T-helper 1 cell treated with Interleukin-12 subunit alpha and Interleukin-12 subunit beta and Interleukin-4 antibody, amounts not matched to agents 30 μg/mL and 1 μg/mL, for 36 hours (primary cell): ENCODE measurements around the gene CDC5L.

Experiments
- H3K27ac Mint-ChIP-seq: one replicate; pipeline ENCODE4 v1.8.0; 2021; ENCODE audit warnings: mild to moderate bottlenecking, mixed read lengths
- H3K27me3 Mint-ChIP-seq: one replicate; pipeline ENCODE4 v1.8.0; 2021; ENCODE audit warnings: low read depth, mixed read lengths
- H3K36me3 Mint-ChIP-seq: one replicate; pipeline ENCODE4 v1.8.0; 2021; ENCODE audit warnings: low read depth, mixed read lengths
- H3K4me1 Mint-ChIP-seq: one replicate; pipeline ENCODE4 v1.8.0; 2021; ENCODE audit warnings: low read depth, mixed read lengths
- H3K4me3 Mint-ChIP-seq: one replicate; pipeline ENCODE4 v1.8.0; 2021; ENCODE audit warnings: mild to moderate bottlenecking, moderate library complexity, mixed read lengths
- H3K9me3 Mint-ChIP-seq: one replicate; pipeline ENCODE4 v1.8.0; 2021; ENCODE audit warnings: mixed read lengths

CDC5L gene

DNA sequence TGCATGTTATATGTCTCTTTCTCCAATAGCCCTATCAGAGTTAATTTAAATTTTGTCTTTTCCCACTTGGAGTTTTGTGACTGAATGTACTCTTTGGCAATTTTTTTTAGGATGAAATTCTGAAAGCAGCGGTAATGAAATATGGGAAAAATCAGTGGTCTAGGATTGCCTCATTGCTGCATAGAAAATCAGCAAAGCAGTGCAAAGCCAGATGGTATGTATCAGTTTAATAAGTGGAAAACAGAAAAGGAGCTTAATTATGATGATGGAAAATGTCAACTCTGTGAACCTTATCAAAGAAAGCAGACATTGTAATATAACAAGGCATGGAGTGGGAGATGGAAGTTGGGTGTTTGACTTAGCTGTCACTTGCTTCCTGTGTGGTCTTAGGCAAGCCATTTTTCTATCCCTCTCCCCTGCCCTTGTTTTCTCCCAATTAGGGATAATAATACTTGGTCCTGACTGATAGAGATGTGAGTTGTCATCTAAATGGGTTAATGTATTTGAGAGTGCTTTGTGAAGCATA lies 2.7 kb downstream of the CDC5L start:
- peaks cover 41% of the 10 kb centered on the region for H3K4me1 Mint-ChIP-seq
- no peaks in the 10 kb centered on the region for H3K9me3 Mint-ChIP-seq
- H3K27me3 Mint-ChIP-seq: peaks cover 3% of the 10 kb centered on the region
- no peak overlapping the region for H3K27ac Mint-ChIP-seq
- peaks cover 40% of the 10 kb centered on the region for H3K36me3 Mint-ChIP-seq
- H3K4me3 Mint-ChIP-seq: no peak overlapping the region

DNA sequence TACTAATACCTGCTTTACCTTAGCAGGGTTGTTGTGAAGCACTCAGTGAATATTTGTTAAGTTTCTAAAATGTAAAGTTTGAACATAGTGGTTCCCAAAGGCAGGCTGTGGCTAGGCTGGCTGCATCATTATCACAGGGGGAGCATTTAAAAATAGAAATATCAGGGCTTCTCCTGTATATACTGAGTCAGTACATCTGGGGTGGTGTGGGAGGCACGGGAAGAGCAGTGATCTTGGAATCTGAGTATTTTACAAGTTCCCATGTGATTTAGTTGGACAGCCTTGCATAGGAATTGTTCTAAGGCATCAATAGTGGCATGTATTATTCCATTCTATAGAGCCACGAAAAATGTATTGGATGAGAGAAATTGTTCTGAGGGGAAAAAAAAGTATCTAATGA lies 8.0 kb downstream of the CDC5L start:
- Mint-ChIP-seq H3K4me3 (no peak overlapping the region), H3K9me3 (no peaks in the 10 kb centered on the region), H3K36me3 (peaks cover 55% of the 10 kb centered on the region), H3K27me3 (no peaks in the 10 kb centered on the region), H3K4me1 (peaks cover 24% of the 10 kb centered on the region), H3K27ac (no peak overlapping the region)

DNA sequence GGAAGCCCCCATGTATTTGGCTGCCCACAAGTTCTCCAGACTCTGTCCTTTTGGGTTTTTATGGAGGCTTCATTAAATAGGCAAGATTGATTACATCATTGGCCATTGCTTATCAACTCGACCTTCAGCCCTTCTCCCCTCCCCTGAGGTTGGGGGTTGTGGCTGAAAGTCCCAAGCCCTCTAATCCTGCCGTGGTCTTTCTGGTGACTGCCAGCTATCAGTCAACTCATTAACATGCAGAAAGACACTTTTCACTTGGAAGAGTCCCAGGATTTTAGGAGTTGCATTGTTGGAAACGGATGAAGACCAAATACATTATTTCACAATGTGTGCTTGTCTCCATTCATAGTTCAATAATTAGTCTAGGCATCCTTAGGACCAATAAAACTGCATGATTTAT lies 9.5 kb downstream of the CDC5L start:
- no peak overlapping the region for H3K4me3 Mint-ChIP-seq
- H3K27ac Mint-ChIP-seq: no peak overlapping the region
- peaks cover 23% of the 10 kb centered on the region for H3K4me1 Mint-ChIP-seq
- no peaks in the 10 kb centered on the region for H3K27me3 Mint-ChIP-seq
- no peaks in the 10 kb centered on the region for H3K9me3 Mint-ChIP-seq
- peaks cover 60% of the 10 kb centered on the region for H3K36me3 Mint-ChIP-seq

DNA sequence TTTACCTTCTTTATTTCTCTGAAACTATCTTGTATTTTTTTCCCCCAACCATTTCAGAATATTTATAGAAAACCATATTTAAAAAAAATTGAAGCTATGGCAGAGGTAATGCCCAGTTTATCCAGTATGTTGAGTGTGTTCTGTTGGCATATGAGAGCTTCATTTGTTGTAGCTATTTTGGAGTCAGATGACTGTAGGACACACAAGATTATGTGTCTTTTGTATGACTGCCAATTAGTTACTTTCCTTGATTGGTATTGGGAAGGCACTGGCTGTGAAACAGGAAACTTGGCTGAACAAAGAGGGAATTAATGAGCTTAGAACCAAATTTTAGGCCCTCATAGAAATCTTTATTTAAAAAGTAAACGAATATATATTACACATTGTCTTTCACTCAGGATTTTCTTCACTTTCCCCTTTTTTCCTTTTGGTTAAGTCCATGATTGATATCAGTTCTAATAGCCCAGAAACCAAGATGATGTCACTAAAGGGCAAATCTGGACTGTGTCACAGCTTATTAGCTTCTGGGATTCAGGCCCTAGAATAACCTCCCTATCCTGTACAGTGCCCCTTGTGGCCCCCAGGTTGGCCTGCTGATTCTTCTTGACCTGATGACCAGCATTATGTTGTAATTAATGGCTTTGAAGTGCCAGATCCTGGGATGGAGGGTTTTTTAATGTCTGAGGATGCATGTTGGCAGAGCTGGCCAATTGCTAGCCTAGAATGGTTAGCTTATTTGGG lies 10.1 kb downstream of the CDC5L start:
- no peaks in the 10 kb centered on the region for H3K9me3 Mint-ChIP-seq
- peaks cover 26% of the 10 kb centered on the region for H3K4me1 Mint-ChIP-seq
- H3K36me3 Mint-ChIP-seq: peaks cover 58% of the 10 kb centered on the region
- H3K4me3 Mint-ChIP-seq: no peak overlapping the region
- H3K27me3 Mint-ChIP-seq: no peaks in the 10 kb centered on the region
- H3K27ac Mint-ChIP-seq: no peak overlapping the region

DNA sequence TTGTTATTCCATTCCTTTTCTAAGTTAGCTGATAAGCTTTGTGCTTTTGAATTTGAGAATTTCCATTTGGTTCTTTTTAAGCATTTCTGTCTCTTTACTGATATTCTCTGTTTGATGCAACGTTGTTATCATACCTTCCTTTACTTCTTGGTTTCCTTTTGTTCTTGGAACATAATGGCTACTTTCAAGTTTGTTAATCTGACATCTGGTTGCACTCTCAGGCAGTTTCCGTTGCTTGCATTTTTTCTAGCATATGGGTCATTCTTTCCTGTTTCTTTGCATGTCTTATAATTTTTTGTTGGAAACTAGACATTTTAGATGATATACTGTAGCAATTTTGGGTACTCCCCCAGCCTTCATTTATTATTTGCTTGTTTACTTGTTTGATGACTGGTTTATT lies 12.5 kb downstream of the CDC5L start:
- H3K27ac Mint-ChIP-seq: peak overlapping the region; percentile 49
- H3K4me3 Mint-ChIP-seq: peak overlapping the region; percentile 5
- H3K27me3 Mint-ChIP-seq: no peaks in the 10 kb centered on the region
- H3K4me1 Mint-ChIP-seq: peaks cover 28% of the 10 kb centered on the region
- peaks cover 53% of the 10 kb centered on the region for H3K36me3 Mint-ChIP-seq
- H3K9me3 Mint-ChIP-seq: no peaks in the 10 kb centered on the region

DNA sequence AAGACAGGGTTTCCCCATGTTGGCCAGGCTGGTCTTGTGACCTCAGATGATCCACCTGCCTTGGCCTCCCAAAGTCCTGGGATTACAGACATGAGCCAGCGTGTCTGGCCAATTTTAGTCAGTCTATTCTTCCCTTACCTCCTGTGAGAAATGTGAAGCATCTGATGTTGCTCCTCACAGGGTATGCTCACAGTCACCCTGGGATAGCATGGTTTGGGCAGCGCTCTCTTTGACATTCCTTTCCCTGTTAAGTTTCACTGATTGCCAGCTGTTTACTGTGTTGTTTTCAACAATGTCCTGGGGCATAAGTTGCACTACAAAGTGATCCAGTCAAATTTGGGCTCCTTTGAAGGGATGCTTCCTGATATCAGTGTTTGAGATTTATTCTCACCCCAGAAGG lies 13.1 kb downstream of the CDC5L start:
- H3K4me3 Mint-ChIP-seq: no peak overlapping the region
- no peaks in the 10 kb centered on the region for H3K27me3 Mint-ChIP-seq
- H3K36me3 Mint-ChIP-seq: peaks cover 52% of the 10 kb centered on the region
- H3K9me3 Mint-ChIP-seq: no peaks in the 10 kb centered on the region
- H3K4me1 Mint-ChIP-seq: peaks cover 25% of the 10 kb centered on the region
- H3K27ac Mint-ChIP-seq: no peak overlapping the region

DNA sequence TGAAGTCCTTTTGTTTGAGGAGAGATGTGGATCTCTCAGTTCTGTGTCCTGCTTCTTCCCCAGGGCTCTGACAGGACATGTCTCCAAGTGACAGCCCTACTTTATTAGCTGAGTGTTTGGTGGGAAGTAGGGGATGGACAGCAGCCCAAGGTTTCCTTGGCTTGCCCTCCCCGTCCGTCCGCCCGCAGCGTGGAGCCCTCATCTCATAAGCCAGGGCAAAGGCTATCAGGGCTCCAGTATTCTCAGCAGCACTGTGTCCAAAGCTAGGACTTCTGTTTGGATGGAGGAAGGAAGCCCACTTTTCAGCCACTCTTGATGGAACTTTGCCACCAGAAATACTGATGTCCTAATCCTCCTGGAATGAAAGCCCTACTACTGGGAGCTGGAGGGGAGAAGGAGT lies 13.6 kb downstream of the CDC5L start:
- no peaks in the 10 kb centered on the region for H3K9me3 Mint-ChIP-seq
- H3K27me3 Mint-ChIP-seq: no peaks in the 10 kb centered on the region
- no peak overlapping the region for H3K4me3 Mint-ChIP-seq
- H3K4me1 Mint-ChIP-seq: peaks cover 24% of the 10 kb centered on the region
- no peak overlapping the region for H3K27ac Mint-ChIP-seq
- peaks cover 53% of the 10 kb centered on the region for H3K36me3 Mint-ChIP-seq

DNA sequence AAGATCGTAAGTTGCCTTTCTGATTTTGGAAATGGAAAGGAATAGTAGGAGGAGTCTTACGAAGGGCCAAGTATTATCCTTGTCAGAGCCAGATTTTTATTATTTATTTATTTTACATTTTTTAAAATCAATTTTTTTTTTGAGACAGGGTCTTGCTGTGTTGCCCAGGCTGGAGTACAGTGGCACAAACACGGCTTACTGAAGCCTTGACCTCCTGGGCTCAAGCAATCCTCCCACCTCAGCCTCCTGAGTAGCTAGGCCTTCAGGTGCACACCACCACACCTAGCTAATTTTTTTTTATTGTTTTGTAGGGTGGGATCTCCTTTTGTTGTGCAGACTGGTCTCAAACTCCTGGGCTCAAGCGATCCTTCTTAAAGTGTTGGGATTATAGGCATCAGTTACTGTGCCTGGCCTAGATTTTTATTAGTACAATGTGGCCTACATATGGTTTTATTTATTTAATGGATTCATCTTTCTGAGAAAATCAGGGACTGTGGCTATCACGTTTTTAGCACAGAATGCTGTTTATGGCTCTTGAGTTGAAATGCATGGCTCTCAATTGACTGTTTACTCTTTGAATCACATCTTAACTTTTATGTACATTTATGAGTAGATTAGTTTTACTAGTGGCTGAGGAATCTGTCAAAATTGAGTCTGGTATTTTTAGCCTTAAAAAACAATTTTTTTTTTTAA lies 16.7 kb downstream of the CDC5L start:
- Mint-ChIP-seq H3K36me3 (peaks cover 61% of the 10 kb centered on the region), H3K4me1 (peaks cover 20% of the 10 kb centered on the region), H3K4me3 (no peak overlapping the region)

DNA sequence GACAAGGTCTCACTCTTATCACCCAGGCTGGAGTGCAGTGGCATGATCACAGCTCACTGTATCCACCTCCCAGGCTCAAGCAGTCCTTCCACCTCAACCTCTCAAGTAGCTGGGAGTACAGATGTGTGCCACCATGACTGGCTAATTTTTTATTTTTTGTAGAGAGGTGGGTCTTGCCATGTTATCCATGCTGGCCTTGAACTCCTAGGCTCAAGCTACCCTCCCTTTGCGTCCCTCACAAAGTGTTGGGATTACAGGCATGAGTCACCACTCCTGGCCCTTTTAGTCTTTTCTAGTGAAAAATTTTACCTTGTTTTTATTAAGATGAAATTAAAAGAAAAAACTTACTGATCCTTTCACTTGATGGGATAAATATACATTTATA lies 17.2 kb downstream of the CDC5L start:
- no peaks in the 10 kb centered on the region for H3K9me3 Mint-ChIP-seq
- no peaks in the 10 kb centered on the region for H3K27me3 Mint-ChIP-seq
- no peak overlapping the region for H3K27ac Mint-ChIP-seq
- peaks cover 62% of the 10 kb centered on the region for H3K36me3 Mint-ChIP-seq
- H3K4me1 Mint-ChIP-seq: peaks cover 17% of the 10 kb centered on the region
- no peak overlapping the region for H3K4me3 Mint-ChIP-seq

More for the DNA sequence above, 16.7 kb downstream of the CDC5L start:
- H3K27me3 Mint-ChIP-seq: no peaks in the 10 kb centered on the region
- no peaks in the 10 kb centered on the region for H3K9me3 Mint-ChIP-seq
- no peak overlapping the region for H3K27ac Mint-ChIP-seq

DNA sequence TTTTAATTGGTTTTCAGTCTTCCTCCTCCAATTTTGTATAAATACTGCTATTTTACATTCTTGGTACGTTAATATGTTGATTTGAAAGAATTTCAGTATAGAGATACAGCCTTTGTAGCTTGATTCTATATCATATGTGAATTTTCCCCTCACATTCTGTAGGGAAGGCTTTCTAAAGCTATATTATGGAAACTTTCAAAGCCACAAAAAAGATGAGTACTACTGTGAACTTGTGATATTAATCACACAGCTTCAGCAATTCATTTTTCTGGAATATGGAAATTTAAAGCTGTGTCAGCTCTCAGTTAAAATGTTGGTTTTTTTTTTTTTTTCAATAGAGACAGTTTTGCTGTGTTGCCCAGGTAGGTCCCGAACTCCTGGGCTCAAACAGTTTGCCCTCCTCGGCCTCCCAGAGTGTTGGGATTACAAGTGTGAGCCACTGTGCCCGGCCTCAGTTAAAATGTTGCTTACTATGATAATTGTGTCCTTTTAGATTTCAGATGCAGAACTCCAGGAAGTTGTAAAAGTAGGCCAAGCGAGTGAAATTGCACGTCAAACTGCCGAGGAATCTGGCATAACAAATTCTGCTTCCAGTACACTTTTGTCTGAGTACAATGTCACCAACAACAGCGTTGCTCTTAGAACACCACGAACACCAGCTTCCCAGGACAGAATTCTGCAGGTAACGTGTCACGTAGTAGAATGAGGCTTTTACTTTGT lies 20.6 kb downstream of the CDC5L start:
- Mint-ChIP-seq H3K27ac (no peak overlapping the region), H3K36me3 (peaks cover 61% of the 10 kb centered on the region), H3K4me1 (peaks cover 10% of the 10 kb centered on the region), H3K9me3 (no peaks in the 10 kb centered on the region), H3K27me3 (no peaks in the 10 kb centered on the region), H3K4me3 (no peak overlapping the region)

DNA sequence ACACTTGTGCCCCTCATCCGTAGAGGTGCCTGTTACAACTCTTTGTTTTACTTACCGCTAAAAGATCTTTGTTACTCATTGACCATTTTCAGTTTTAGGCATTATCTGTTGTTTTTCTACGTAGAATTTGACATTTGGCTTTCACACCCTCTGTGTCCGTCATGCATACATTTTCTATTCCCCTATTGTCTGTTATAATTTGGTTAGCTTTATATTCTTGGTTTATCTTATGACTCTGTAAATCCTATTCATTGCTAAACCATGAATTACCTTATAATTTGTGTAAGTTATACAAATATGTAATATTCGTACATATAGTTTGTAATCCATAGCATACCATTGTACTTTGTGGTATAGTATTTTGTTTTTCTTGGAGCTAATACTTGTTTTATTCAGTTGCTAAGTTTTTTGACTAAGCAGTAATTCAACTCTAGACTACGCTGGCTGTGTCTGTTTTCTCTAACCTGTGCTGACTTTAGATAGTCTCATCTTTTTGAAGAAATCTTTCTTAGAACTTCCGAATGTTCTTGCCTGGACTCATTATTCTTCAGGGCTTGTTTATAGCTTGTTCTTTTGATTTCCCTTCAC lies 21.8 kb downstream of the CDC5L start:
- Mint-ChIP-seq H3K27ac (no peak overlapping the region), H3K36me3 (peaks cover 56% of the 10 kb centered on the region), H3K4me1 (peaks cover 8% of the 10 kb centered on the region), H3K4me3 (no peak overlapping the region), H3K9me3 (no peaks in the 10 kb centered on the region), H3K27me3 (no peaks in the 10 kb centered on the region)

DNA sequence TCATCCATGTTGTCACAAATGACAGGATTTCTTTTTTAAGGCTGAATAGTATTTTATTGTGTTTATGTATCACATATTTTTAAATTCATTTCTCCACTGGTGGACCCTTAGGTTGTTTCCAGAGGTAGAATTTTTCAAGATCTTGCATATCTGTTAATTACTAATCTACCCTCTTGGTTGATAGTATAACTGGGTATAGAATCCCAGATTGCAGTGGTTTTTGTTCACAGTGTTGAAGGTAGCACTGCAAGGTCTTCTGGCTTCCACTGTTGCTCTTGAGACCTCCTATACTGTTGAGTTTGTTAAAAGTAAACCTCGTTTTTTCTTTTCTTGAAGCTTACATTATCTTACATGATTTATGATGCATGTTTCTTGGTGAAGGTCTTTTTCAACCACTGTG lies 22.9 kb downstream of the CDC5L start:
- H3K27me3 Mint-ChIP-seq: no peaks in the 10 kb centered on the region
- peaks cover 59% of the 10 kb centered on the region for H3K36me3 Mint-ChIP-seq
- no peaks in the 10 kb centered on the region for H3K9me3 Mint-ChIP-seq
- H3K27ac Mint-ChIP-seq: no peak overlapping the region
- peaks cover 15% of the 10 kb centered on the region for H3K4me1 Mint-ChIP-seq
- no peak overlapping the region for H3K4me3 Mint-ChIP-seq

DNA sequence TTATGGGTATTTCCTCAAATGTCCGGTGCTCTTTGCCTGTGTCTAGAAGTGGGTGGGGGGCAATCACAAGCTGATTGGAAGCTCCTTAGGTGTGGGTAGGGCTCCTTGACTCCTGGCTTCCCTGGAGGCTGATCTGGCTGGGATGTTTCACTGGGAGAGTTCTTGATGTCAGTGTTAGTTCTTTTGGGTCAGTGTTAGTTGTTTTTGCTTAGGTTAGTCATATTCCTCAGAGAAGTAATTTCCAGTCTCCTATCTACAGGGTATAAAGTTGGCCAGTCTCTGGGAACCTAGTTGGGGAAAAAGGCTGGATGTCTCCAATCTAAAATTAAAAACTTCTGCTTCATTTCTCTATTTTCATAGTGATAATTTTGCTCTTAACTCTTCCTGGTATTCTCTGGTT lies 23.6 kb downstream of the CDC5L start:
- Mint-ChIP-seq H3K27ac (no peak overlapping the region), H3K4me1 (peaks cover 20% of the 10 kb centered on the region), H3K4me3 (no peak overlapping the region)

DNA sequence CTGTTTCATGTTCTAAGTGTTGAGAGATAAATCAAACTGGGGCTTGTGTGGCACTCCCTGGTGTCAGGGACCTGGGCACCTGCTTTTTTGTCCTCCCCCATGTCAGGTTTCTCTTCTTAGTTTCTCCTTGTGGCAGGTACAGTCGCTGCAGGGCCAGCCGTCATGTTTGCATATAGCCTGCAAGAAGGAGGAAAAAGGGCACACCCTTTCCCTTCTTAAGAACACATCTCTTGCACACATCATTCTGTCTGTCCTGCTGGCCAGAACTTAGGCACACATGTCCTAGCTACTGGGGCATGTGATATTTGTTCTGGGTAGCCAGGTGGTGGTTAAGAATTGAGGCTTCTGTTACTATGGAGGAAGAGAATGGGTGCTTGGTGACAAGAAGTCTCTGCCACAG lies 27.9 kb downstream of the CDC5L start:
- Mint-ChIP-seq H3K9me3 (no peaks in the 10 kb centered on the region), H3K4me3 (no peak overlapping the region), H3K4me1 (peaks cover 20% of the 10 kb centered on the region), H3K27me3 (no peaks in the 10 kb centered on the region), H3K36me3 (peaks cover 49% of the 10 kb centered on the region), H3K27ac (no peak overlapping the region)

More for the DNA sequence above, 23.6 kb downstream of the CDC5L start:
- no peaks in the 10 kb centered on the region for H3K27me3 Mint-ChIP-seq
- peaks cover 62% of the 10 kb centered on the region for H3K36me3 Mint-ChIP-seq
- H3K9me3 Mint-ChIP-seq: no peaks in the 10 kb centered on the region
